ENCODE data around the gene SMARCD1. TPM values are rescaled to one million over a fixed set of nuclear protein-coding genes. Genes with fewer than 3 reads are reported as not detected.

SMARCD1 gene
- polyA plus RNA-seq, 2 donors: 9.8 to 17.8 TPM

DNA sequence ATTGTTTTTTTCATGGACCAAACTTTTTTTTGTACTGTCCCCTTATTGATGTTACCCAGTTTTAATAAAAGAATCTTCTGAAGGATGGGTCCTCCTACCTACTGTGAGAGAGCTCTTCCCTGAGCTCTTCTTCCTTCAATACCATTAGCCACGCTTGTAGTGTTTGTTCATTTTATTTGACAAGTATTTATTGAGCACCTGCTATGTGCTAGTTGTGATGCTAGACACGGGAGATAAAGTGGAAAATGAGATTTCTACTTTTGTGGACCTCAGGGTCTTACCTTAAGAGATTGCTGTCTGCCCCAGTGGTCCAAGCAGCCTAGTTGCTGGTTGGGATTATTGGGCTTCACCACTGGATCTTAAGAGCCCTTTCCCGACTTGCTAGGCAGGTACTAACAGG is 15.4 kb downstream of the SMARCD1 start:
- 77 to 79% methylated on average over 3 of the region's 3 CpGs for WGBS, 2 donors
- Histone ChIP-seq H3K27ac (ENCODE audit: low read depth in 2 of 2, low read length in 1 of 2) (no peak overlapping the region), H3K9me3 (ENCODE audit: control insufficient read depth in 2 of 2, insufficient read depth in 1 of 2, low read depth in 1 of 2, low read length in 1 of 2) (no peaks in the 10 kb centered on the region), H3K36me3 (ENCODE audit: control insufficient read depth in 2 of 2, insufficient read depth in 2 of 2, low read length in 1 of 2) (peaks cover 20 to 31% of the 10 kb centered on the region in 2 donors), H3K4me3 (ENCODE audit: low read depth in 1 of 2, low read length in 2 of 2) (no peak overlapping the region), H3K27me3 (ENCODE audit: control insufficient read depth in 1 of 2, insufficient read depth in 2 of 2, low read length in 2 of 2) (no peaks in the 10 kb centered on the region), H3K4me1 (ENCODE audit: control insufficient read depth in 2 of 2, insufficient read depth in 2 of 2, low read length in 1 of 2) (peaks cover 5 to 11% of the 10 kb centered on the region in 2 donors)

- 77 to 81% methylated on average over 3 of the region's 3 CpGs for WGBS, 2 donors
- peaks cover 15 to 25% of the 10 kb centered on the region in 2 donors for H3K36me3 ChIP-seq (ENCODE audit: control insufficient read depth in 2 of 2, insufficient read depth in 2 of 2, low read length in 1 of 2)
- no peak overlapping the region for H3K27ac ChIP-seq (ENCODE audit: low read depth in 2 of 2, low read length in 1 of 2)
Observed at GRCh38 chr12:50101663-50102062, 16.5 kb downstream of the SMARCD1 start.

DNA sequence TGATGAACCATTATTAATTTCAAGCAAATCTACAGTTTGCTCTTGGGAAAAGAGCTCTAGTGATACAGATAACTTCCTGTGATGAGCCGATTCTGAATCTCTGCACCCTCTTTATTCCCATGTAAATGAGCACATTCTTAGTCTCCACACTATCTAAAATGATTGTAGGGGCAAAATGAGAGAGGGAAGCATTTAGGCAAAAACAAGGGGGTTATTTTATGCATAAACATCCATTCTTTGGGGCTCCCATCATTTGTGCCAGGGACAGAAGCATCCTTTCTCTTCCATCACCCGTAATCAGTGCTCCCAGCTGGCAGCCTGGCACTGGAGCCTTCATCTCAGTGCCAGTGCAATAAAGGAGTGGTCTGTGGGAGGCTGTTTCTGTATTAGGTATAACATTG is 17.0 kb downstream of the SMARCD1 start:
- Histone ChIP-seq H3K27me3 (ENCODE audit: control insufficient read depth in 1 of 2, insufficient read depth in 2 of 2, low read length in 2 of 2) (no peaks in the 10 kb centered on the region), H3K4me3 (ENCODE audit: low read depth in 1 of 2, low read length in 2 of 2) (no peak overlapping the region), H3K36me3 (ENCODE audit: control insufficient read depth in 2 of 2, insufficient read depth in 2 of 2, low read length in 1 of 2) (peaks cover 11 to 23% of the 10 kb centered on the region in 2 donors), H3K27ac (ENCODE audit: low read depth in 2 of 2, low read length in 1 of 2) (no peak overlapping the region), H3K9me3 (ENCODE audit: control insufficient read depth in 2 of 2, insufficient read depth in 1 of 2, low read depth in 1 of 2, low read length in 1 of 2) (no peaks in the 10 kb centered on the region), H3K4me1 (ENCODE audit: control insufficient read depth in 2 of 2, insufficient read depth in 2 of 2, low read length in 1 of 2) (peaks cover 5 to 11% of the 10 kb centered on the region in 2 donors)
- WGBS, 2 donors: 84 to 90% methylated on average over 2 of the region's 2 CpGs

More at GRCh38 chr12:50101663-50102062, 16.5 kb downstream of the SMARCD1 start:
- no peak overlapping the region for H3K4me3 ChIP-seq (ENCODE audit: low read depth in 1 of 2, low read length in 2 of 2)
- H3K9me3 ChIP-seq (ENCODE audit: control insufficient read depth in 2 of 2, insufficient read depth in 1 of 2, low read depth in 1 of 2, low read length in 1 of 2): no peaks in the 10 kb centered on the region
- no peaks in the 10 kb centered on the region for H3K27me3 ChIP-seq (ENCODE audit: control insufficient read depth in 1 of 2, insufficient read depth in 2 of 2, low read length in 2 of 2)
- H3K4me1 ChIP-seq (ENCODE audit: control insufficient read depth in 2 of 2, insufficient read depth in 2 of 2, low read length in 1 of 2): peaks cover 5 to 11% of the 10 kb centered on the region in 2 donors

DNA sequence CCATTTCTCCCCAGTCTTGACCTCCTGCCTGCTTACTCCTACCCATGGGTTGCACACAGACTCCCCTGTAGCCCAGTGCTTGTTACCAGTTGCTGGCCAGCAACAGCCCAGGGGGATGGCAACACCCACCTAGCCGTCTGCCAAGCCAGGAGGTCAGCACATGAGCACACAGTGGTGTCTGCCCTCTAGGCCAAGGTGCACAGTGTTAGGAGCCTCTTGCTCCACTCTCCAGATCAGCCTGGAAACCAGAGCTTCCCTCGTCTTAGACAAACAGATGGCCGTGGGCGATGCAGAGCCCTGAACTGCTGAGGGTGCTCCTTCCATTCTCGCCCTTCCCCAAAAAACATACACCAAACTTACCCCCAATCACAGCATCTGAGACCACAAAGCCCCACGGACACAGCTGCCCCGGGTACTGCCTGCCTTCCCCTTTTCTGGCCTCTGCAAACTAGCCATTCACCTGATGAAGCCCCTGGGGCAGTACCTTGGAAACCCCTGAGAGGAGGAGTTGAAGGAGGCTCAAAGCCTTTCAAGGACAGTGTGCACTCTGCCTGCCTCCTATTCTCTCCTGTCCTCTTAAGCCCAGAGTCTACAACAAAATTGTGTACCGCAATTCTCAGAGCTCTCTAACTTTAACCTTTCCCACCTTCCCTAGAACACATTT is 17.6 kb downstream of the SMARCD1 start:
- H3K4me3 ChIP-seq (ENCODE audit: low read depth in 1 of 2, low read length in 2 of 2): no peak overlapping the region
- 80 to 82% methylated on average over 8 of the region's 8 CpGs for WGBS, 2 donors
- no peaks in the 10 kb centered on the region for H3K9me3 ChIP-seq (ENCODE audit: control insufficient read depth in 2 of 2, insufficient read depth in 1 of 2, low read depth in 1 of 2, low read length in 1 of 2)
- no peaks in the 10 kb centered on the region for H3K27me3 ChIP-seq (ENCODE audit: control insufficient read depth in 1 of 2, insufficient read depth in 2 of 2, low read length in 2 of 2)
- H3K4me1 ChIP-seq (ENCODE audit: control insufficient read depth in 2 of 2, insufficient read depth in 2 of 2, low read length in 1 of 2): peaks cover 5 to 11% of the 10 kb centered on the region in 2 donors
- peaks cover 11 to 22% of the 10 kb centered on the region in 2 donors for H3K36me3 ChIP-seq (ENCODE audit: control insufficient read depth in 2 of 2, insufficient read depth in 2 of 2, low read length in 1 of 2)
- H3K27ac ChIP-seq (ENCODE audit: low read depth in 2 of 2, low read length in 1 of 2): no peak overlapping the region

DNA sequence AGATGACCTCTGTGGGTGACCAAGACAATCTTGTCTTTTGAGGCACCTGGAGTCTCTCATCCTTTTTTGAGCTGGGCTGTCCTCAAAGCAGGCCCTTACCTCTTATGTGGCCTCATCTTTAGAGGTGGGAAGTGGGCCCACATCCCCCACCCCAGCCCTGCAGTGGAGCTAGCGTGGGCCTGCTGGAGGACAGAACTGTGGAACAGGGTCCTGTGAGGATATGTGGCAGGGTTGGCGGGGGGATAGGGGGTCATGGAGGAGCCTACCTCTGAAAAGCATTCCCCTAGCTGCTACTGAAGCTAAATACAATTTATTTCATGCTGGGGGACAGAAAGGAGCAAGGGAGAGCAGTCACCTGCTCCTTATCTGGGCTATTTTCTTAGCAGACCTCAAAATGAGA is 18.2 kb downstream of the SMARCD1 start:
- no peaks in the 10 kb centered on the region for H3K27me3 ChIP-seq (ENCODE audit: control insufficient read depth in 1 of 2, insufficient read depth in 2 of 2, low read length in 2 of 2)
- WGBS, 2 donors: 96 to 98% methylated on average over 2 of the region's 2 CpGs
- peaks cover 5 to 11% of the 10 kb centered on the region in 2 donors for H3K4me1 ChIP-seq (ENCODE audit: control insufficient read depth in 2 of 2, insufficient read depth in 2 of 2, low read length in 1 of 2)
- H3K27ac ChIP-seq (ENCODE audit: low read depth in 2 of 2, low read length in 1 of 2): no peak overlapping the region
- H3K4me3 ChIP-seq (ENCODE audit: low read depth in 1 of 2, low read length in 2 of 2): no peak overlapping the region
- no peaks in the 10 kb centered on the region for H3K9me3 ChIP-seq (ENCODE audit: control insufficient read depth in 2 of 2, insufficient read depth in 1 of 2, low read depth in 1 of 2, low read length in 1 of 2)
- peaks cover 11 to 17% of the 10 kb centered on the region in 2 donors for H3K36me3 ChIP-seq (ENCODE audit: control insufficient read depth in 2 of 2, insufficient read depth in 2 of 2, low read length in 1 of 2)

- Histone ChIP-seq H3K27ac (ENCODE audit: low read depth in 2 of 2, low read length in 1 of 2) (no peak within 1 kb of the TSS), H3K27me3 (ENCODE audit: control insufficient read depth in 1 of 2, insufficient read depth in 2 of 2, low read length in 2 of 2) (no peaks in the 10 kb centered on the region), H3K4me1 (ENCODE audit: control insufficient read depth in 2 of 2, insufficient read depth in 2 of 2, low read length in 1 of 2) (peaks cover 5 to 11% of the 10 kb centered on the region in 2 donors), H3K9me3 (ENCODE audit: control insufficient read depth in 2 of 2, insufficient read depth in 1 of 2, low read depth in 1 of 2, low read length in 1 of 2) (no peaks in the 10 kb centered on the region), H3K4me3 (ENCODE audit: low read depth in 1 of 2, low read length in 2 of 2) (no peak within 1 kb of the TSS), H3K36me3 (ENCODE audit: control insufficient read depth in 2 of 2, insufficient read depth in 2 of 2, low read length in 1 of 2) (peaks cover 7 to 12% of the 10 kb centered on the region in 2 donors)
- WGBS, 2 donors: 21 to 28% methylated on average over 12 to 13 of the region's 13 CpGs
Observed at GRCh38 chr12:50103767-50104321, 18.7 kb downstream of the SMARCD1 start, which contains the start of gene GPD1. GPD1 (plus strand) TSS chr12:50104008; CDS start chr12:50104051, 43 bp downstream.

DNA sequence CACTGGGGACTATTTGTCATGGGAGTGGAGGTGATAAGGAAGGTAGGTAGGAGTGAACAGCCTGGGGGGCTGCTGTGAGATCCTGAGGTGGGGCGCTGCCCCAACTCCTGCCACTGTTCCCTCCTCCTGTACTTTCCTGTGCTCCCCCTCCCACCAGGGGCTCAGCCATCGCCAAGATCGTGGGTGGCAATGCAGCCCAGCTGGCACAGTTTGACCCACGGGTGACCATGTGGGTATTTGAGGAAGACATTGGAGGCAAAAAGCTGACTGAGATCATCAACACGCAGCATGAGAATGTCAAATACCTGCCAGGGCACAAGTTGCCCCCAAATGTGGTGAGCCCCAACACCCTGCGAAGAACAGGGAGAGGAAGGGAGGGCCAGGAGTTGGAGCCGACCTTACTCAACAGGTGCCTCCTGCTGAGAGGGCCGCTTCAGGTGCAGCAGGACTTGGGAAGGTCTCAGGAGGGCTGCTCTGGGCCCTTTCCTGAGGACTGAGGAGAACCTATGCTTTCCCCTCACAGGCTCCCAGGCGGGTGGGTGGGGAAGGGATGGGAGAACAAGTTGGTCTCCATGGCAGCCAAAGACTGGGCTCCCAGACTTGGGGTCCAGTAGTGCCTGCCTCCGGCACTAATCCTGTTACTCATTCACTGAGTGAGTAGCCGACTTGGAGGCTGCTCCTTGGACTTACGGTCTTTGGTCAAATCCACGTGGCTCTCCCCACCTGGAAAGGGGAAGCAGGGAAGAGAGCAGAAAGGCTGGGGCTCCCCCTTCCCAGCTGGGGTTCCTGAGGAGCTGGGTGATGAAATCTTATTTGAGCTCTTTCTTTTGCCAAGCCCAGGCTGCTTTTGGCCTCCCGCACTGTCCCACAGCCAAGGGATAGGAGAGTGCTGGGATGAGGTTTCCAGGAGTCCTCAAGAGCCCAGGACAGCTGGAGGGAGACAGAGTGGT is 19.6 kb downstream of the SMARCD1 start:
- Histone ChIP-seq H3K27ac (ENCODE audit: low read depth in 2 of 2, low read length in 1 of 2) (no peak overlapping the region), H3K27me3 (ENCODE audit: control insufficient read depth in 1 of 2, insufficient read depth in 2 of 2, low read length in 2 of 2) (no peaks in the 10 kb centered on the region)

DNA sequence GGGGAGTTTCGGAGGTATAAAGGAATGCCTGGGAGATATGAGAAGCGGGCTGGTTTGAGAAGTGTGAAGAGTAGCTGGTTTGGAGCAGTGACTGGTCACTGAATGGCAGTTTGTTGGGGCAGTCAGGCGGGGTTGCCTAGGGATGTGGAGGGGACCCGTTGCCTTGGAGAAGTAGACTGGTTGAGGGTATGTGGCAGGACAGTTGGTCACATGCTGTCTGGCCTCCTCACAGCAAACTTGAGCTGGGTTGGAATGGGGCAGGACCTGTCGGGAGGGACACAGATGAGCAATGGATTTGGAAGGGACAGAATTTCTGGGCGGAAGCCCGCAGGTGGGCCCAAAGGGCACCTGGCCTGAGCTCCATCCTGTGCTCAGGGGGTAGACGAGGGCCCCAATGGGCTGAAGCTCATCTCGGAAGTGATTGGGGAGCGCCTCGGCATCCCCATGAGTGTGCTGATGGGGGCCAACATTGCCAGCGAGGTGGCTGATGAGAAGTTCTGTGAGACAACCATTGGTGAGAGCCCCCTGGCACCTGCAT is 20.8 kb downstream of the SMARCD1 start:
- Histone ChIP-seq H3K4me1 (ENCODE audit: control insufficient read depth in 2 of 2, insufficient read depth in 2 of 2, low read length in 1 of 2) (peaks cover 2 to 21% of the 10 kb centered on the region in 2 donors), H3K36me3 (ENCODE audit: control insufficient read depth in 2 of 2, insufficient read depth in 2 of 2, low read length in 1 of 2) (no peaks in the 10 kb centered on the region), H3K27ac (ENCODE audit: low read depth in 2 of 2, low read length in 1 of 2) (no peak overlapping the region), H3K27me3 (ENCODE audit: control insufficient read depth in 1 of 2, insufficient read depth in 2 of 2, low read length in 2 of 2) (no peaks in the 10 kb centered on the region), H3K4me3 (ENCODE audit: low read depth in 1 of 2, low read length in 2 of 2) (no peak overlapping the region), H3K9me3 (ENCODE audit: control insufficient read depth in 2 of 2, insufficient read depth in 1 of 2, low read depth in 1 of 2, low read length in 1 of 2) (no peaks in the 10 kb centered on the region)
- WGBS, 2 donors: 96% methylated on average over 12 of the region's 12 CpGs

More for the DNA sequence above, 19.6 kb downstream of the SMARCD1 start:
- Histone ChIP-seq H3K9me3 (ENCODE audit: control insufficient read depth in 2 of 2, insufficient read depth in 1 of 2, low read depth in 1 of 2, low read length in 1 of 2) (no peaks in the 10 kb centered on the region), H3K4me1 (ENCODE audit: control insufficient read depth in 2 of 2, insufficient read depth in 2 of 2, low read length in 1 of 2) (peaks cover 4 to 11% of the 10 kb centered on the region in 2 donors), H3K36me3 (ENCODE audit: control insufficient read depth in 2 of 2, insufficient read depth in 2 of 2, low read length in 1 of 2) (peaks cover 2 to 4% of the 10 kb centered on the region in 2 donors), H3K4me3 (ENCODE audit: low read depth in 1 of 2, low read length in 2 of 2) (no peak overlapping the region)
- 61 to 78% methylated on average over 14 of the region's 14 CpGs for WGBS, 2 donors

DNA sequence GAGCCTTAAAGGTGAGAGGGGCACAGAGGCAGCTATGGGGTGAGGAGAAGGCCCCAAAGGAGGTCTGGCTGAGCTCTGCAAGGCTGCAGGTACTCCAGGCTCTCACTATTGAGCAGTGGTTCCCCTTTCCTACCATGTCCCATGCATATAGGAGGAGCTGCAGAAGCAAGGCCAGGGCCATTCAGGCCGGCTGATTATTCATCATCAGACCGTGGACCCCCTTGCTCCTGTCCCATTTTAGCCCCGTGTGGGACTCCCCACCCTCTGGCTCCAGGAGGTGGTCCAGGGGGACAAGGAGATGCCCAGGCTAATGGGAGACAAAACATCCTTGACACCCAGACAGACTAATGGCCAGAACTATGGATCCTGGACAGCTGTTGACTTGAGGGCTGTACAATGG is 21.8 kb downstream of the SMARCD1 start:
- Histone ChIP-seq H3K27ac (ENCODE audit: low read depth in 2 of 2, low read length in 1 of 2) (no peak overlapping the region), H3K4me1 (ENCODE audit: control insufficient read depth in 2 of 2, insufficient read depth in 2 of 2, low read length in 1 of 2) (peaks cover 2 to 23% of the 10 kb centered on the region in 2 donors), H3K9me3 (ENCODE audit: control insufficient read depth in 2 of 2, insufficient read depth in 1 of 2, low read depth in 1 of 2, low read length in 1 of 2) (no peaks in the 10 kb centered on the region), H3K27me3 (ENCODE audit: control insufficient read depth in 1 of 2, insufficient read depth in 2 of 2, low read length in 2 of 2) (no peaks in the 10 kb centered on the region), H3K4me3 (ENCODE audit: low read depth in 1 of 2, low read length in 2 of 2) (no peak overlapping the region), H3K36me3 (ENCODE audit: control insufficient read depth in 2 of 2, insufficient read depth in 2 of 2, low read length in 1 of 2) (no peaks in the 10 kb centered on the region)
- whole genome bisulfite sequencing, 2 donors: 77 to 80% methylated on average over 3 of the region's 3 CpGs
